Smooth muscle cell (in vitro differentiated cells): ENCODE results near the gene NUDT3. TPM values are rescaled to one million over a fixed set of nuclear protein-coding genes. Genes with fewer than 3 reads are reported as not detected.

Experiments
- DNase-seq: peaks from one replicate; lab custom pipeline; 2025; ENCODE audit not compliant: unreplicated experiment; lab: John Stamatoyannopoulos, UW
- H2AFZ ChIP-seq: fragments of 200-600 bp; sonication (generic); 2 replicates; pipeline ENCODE4 v1.6.0; 2016; ENCODE audit warnings: antibody characterized with exemption, low read depth, mild to moderate bottlenecking
- H3F3A ChIP-seq: fragments of 200-600 bp; sonication (generic); 2 replicates; pipeline ENCODE4 v1.6.0; 2017; ENCODE audit warnings: antibody characterized with exemption, low read depth
- H3K27ac ChIP-seq: fragments of 200-600 bp; sonication (generic); 2 replicates; pipeline ENCODE4 v1.5.1; 2016; ENCODE audit warnings: low read depth, mild to moderate bottlenecking
- H3K27me3 ChIP-seq: fragments of 200-600 bp; sonication (generic); 2 replicates; pipeline ENCODE4 v1.6.1; 2016; ENCODE audit warnings: low read depth, mild to moderate bottlenecking
- H3K36me3 ChIP-seq: fragments of 200-600 bp; sonication (generic); 2 replicates; pipeline ENCODE4 v1.5.1; 2016; ENCODE audit warnings: low read depth
- H3K4me1 ChIP-seq: fragments of 200-600 bp; sonication (generic); 2 replicates; pipeline ENCODE4 v1.5.1; 2016; ENCODE audit warnings: low read depth
- H3K4me2 ChIP-seq: fragments of 200-600 bp; sonication (generic); 2 replicates; pipeline ENCODE4 v1.6.0; 2016; ENCODE audit warnings: mild to moderate bottlenecking
- H3K4me3 ChIP-seq: fragments of 200-600 bp; sonication (generic); 2 replicates; pipeline ENCODE4 v1.5.1; 2016; ENCODE audit warnings: mild to moderate bottlenecking
- H3K79me2 ChIP-seq: fragments of 200-600 bp; sonication (generic); 2 replicates; pipeline ENCODE4 v1.6.0; 2016; ENCODE audit warnings: low read depth, mild to moderate bottlenecking
- H3K9ac ChIP-seq: fragments of 200-600 bp; sonication (generic); 2 replicates; pipeline ENCODE4 v1.6.0; 2016; ENCODE audit warnings: low read depth
- H3K9me3 ChIP-seq: fragments of 200-600 bp; sonication (generic); replicated peaks from 2 replicates; pipeline ENCODE4 v1.5.1; 2016; ENCODE audit warnings: low read depth
- H4K20me1 ChIP-seq: fragments of 200-600 bp; sonication (generic); 2 replicates; pipeline ENCODE4 v1.6.0; 2016; ENCODE audit warnings: low read depth
- WGBS: methylation state at CpG from one replicate; pipeline ENCODE4 v1.1.7; 2016; ENCODE audit warnings: low lambda C conversion rate; 5-methylcytosine and 5-hydroxymethylcytosine counted together
- polyA plus RNA-seq: library from polyadenylated mRNA; unstranded; fragments of >200 nt; fragmentation: Nextera tagmentation; extraction: Ambion mirVana; gene quantifications from 2 replicates; pipeline ENCODE4 v1.2.1, GENCODE V29; 2016
- total RNA-seq: library from RNA; depleted of rRNA; stranded (reverse); fragments of >200 nt; gene quantifications from 2 replicates; pipeline ENCODE4 v1.2.3, GENCODE V29; 2014
- TF ChIP-seq, protein P1 (sequence below): fragments of 200-600 bp; sonication (generic); IDR thresholded peaks from 2 replicates; pipeline ENCODE4 v1.5.1; 2017; ENCODE audit warnings: borderline replicate concordance, mild to moderate bottlenecking, antibody characterized with exemption; ENCODE audit not compliant: insufficient read depth, poor library complexity, severe bottlenecking

The NUDT3 gene
- total and polyA plus RNA-seq, 2 experiments from 2014 or later, result 7.5 to 12.9 TPM

DNA sequence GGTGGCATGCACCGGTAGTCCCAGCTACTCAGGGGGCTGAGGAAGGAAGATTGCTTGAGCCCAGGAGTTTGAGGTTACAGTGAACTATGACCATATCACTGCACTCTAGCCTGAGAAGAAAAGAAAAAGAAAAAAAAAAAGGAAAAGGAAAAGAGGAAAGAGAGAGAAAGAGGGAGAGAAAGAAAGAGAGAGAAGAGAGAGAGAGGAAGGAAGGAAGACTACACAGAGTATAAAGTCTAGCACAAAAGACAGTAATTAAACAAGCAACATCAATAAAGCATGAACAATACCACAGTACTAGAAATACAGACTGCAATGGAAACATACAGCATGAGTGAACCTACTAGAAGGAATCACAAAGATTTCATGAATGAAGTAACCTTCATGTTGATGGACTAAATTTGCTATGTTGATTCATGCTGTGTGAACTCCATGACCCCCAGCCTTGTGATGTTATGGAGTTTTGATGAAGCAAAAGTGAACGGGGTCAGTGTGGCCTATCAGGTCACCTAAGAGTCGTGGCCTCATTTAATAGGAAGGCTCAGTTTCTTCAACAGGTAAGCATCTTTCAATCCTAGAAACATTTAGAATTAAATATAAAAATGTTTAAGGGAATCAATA is 57.6 kb downstream of the NUDT3 start:
- Histone ChIP-seq H2AFZ (no peak overlapping the region), H3K4me2 (no peak overlapping the region), H3K79me2 (peaks cover 3% of the 10 kb centered on the region), H4K20me1 (peaks cover 46% of the 10 kb centered on the region), H3K9me3 (no peaks in the 10 kb centered on the region), H3K27me3 (no peaks in the 10 kb centered on the region), H3K4me3 (no peak overlapping the region), H3K27ac (no peak overlapping the region), H3K36me3 (no peaks in the 10 kb centered on the region), H3K9ac (no peak overlapping the region), H3F3A (no peaks in the 10 kb centered on the region), H3K4me1 (no peaks in the 10 kb centered on the region)
- TF ChIP-seq, protein P1, sequence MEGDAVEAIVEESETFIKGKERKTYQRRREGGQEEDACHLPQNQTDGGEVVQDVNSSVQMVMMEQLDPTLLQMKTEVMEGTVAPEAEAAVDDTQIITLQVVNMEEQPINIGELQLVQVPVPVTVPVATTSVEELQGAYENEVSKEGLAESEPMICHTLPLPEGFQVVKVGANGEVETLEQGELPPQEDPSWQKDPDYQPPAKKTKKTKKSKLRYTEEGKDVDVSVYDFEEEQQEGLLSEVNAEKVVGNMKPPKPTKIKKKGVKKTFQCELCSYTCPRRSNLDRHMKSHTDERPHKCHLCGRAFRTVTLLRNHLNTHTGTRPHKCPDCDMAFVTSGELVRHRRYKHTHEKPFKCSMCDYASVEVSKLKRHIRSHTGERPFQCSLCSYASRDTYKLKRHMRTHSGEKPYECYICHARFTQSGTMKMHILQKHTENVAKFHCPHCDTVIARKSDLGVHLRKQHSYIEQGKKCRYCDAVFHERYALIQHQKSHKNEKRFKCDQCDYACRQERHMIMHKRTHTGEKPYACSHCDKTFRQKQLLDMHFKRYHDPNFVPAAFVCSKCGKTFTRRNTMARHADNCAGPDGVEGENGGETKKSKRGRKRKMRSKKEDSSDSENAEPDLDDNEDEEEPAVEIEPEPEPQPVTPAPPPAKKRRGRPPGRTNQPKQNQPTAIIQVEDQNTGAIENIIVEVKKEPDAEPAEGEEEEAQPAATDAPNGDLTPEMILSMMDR, result no peak
- 79% methylated on average over 3 of the region's 3 CpGs for WGBS
- no peak for DNase-seq

DNA sequence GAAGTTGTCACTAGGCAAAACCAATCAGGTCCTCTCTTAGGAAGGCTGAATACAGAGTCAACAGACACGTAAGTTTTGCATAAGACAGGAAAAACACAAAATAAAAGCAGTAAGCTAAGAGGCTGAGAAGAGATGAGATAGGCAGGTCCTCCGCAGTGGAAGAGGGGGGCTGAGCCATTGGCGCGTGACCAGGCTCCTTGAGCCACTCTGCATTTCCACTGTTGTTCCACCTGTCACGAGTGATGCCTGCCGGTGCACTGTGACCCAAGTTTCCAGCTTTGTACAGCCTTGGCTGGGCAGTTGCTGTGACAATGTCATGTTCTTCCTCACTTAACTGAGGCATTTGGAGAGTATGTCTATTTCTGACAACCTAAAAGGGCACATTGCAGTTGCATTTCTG is 58.6 kb downstream of the NUDT3 start:
- no peak overlapping the region for H2AFZ ChIP-seq

DNA sequence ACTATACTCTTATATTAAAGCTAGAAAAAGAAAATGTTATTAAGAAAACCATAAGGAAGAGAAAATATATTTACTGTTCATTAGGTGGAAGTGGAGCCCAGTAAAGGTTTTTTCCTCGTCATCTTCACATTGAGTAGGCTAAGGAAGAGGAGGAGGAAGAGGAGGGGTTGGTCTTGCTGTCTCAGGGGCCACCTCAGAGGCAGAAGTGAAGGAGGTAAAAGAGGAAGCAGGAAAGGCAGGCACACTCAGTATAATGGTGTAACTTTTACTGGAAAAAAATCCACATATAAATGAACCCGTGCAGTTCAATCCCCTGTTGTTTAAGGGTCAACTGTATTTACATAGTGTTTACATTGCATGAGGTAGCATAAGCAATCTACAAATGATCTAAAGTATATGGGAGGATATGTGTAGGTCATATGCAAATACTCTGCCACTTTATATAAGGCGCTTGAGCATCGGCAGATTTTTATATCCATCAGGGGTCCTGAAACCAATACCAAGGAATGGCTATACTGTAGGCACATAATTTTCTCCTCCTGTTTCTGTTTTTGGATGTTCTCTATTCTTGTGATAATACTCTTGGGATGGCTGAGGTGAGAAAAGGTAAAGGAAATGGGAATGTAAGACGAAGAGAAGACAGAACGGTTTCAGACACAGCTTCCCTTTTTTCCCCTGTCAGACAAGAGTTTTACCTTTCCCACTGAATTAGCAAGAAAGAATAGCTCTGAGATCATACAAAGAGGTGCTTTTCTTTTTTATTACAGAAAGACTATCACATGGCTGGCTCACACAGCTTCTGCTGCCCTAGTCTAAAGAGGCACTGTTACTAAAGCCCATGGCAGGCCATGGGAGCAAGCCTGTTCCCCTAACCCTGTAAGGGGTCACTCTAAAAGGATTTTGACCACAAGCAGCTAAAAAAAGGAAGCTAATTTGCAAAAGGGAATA is 59.9 kb downstream of the NUDT3 start:
- H3K9me3 ChIP-seq, result no peaks in the 10 kb centered on the region
- no peak for DNase-seq
- H2AFZ ChIP-seq, result no peak overlapping the region
- no peaks in the 10 kb centered on the region for H3K27me3 ChIP-seq
- H3K4me3 ChIP-seq, result no peak overlapping the region
- H3K27ac ChIP-seq, result no peak overlapping the region
- no peak overlapping the region for H3K4me2 ChIP-seq
- no peaks in the 10 kb centered on the region for H3F3A ChIP-seq
- 97% methylated on average over 6 of the region's 6 CpGs for WGBS
- no peaks in the 10 kb centered on the region for H3K4me1 ChIP-seq
- H3K36me3 ChIP-seq, result no peaks in the 10 kb centered on the region
- H4K20me1 ChIP-seq, result peaks cover 23% of the 10 kb centered on the region
- H3K79me2 ChIP-seq, result peaks cover 3% of the 10 kb centered on the region
- TF ChIP-seq, protein P1, result no peak
- H3K9ac ChIP-seq, result no peak overlapping the region

More for the DNA sequence above, 58.6 kb downstream of the NUDT3 start:
- Histone ChIP-seq H3K79me2 (peaks cover 3% of the 10 kb centered on the region), H3K4me2 (no peak overlapping the region), H4K20me1 (peaks cover 36% of the 10 kb centered on the region), H3F3A (no peaks in the 10 kb centered on the region), H3K4me3 (no peak overlapping the region), H3K4me1 (no peaks in the 10 kb centered on the region), H3K36me3 (no peaks in the 10 kb centered on the region), H3K27me3 (no peaks in the 10 kb centered on the region), H3K9ac (no peak overlapping the region), H3K9me3 (no peaks in the 10 kb centered on the region), H3K27ac (no peak overlapping the region)
- TF ChIP-seq, protein P1, result no peak
- WGBS, result 94% methylated on average over 6 of the region's 6 CpGs
- DNase-seq, result no peak
